Measurements from ENCODE around the gene ICE1. TPM values are rescaled to one million over a fixed set of nuclear protein-coding genes. Genes with fewer than 3 reads are reported as not detected.

Gene ICE1
- total and polyA plus RNA-seq, 10 donors, result 4.9 to 42.7 (median 31.3) TPM

GRCh38 chr5:5432020-5432707 lies 9.7 kb downstream of the ICE1 start:
- H3K9me3 ChIP-seq, result no peaks in the 10 kb centered on the region
- no peaks in the 10 kb centered on the region for H3K27me3 ChIP-seq (replicated peaks in 1 of 7)
- peaks cover 0 to 15% (median 2%) of the 10 kb centered on the region in 6 donors for H3K36me3 ChIP-seq
- no peak overlapping the region for H3K4me3 ChIP-seq
- 70 to 85% (median 75%) methylated on average over 4 of the region's 4 CpGs for WGBS, 5 donors
- H3K27ac ChIP-seq, result no peak overlapping the region
- intact Hi-C loops (cut with DNase I; ENCODE audit: low total_unique reads), result no loop called here
- no peak for TF ChIP-seq POLR2A (IDR thresholded peaks at IDR 0.05)
- no peak for DNase-seq
- peaks cover 0 to 85% (median 40%) of the 10 kb centered on the region in 6 donors for H3K4me1 ChIP-seq

DNA sequence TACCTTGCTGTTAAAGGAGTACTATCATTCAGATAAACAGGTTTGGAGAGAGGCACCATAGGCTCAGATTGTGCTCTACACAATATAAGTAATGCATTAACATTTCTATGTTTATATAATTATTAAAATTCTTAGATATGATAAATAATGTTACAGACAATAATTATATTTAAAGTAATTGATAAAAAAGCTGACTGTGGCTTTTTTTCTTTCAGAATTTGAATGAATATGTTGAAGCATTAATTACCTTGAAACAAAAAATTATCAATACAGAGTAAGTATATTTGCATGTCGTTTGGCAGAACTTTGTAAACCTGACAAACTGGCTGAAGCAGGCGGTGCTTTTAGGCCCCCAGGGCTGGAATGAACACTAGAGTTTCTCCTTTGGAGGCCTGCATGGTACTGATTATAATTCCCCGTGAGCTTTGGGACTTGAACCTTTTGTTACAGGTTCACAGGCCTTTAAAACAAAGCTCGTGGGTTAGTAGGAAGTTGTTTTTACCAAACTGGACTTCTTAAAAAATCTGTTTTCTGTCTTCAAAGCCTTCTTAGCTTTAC lies 13.8 kb downstream of the ICE1 start:
- Histone ChIP-seq H3K27ac (no peak overlapping the region), H3K4me1 (peaks cover 0 to 45% (median 24%) of the 10 kb centered on the region in 6 donors), H3K27me3 (replicated peaks in 1 of 7) (no peaks in the 10 kb centered on the region), H3K9me3 (no peaks in the 10 kb centered on the region), H3K36me3 (peaks cover 0 to 52% (median 13%) of the 10 kb centered on the region in 6 donors), H3K4me3 (no peak overlapping the region)
- no peak for TF ChIP-seq POLR2AphosphoS5 (IDR thresholded peaks at IDR 0.05)
- no peak for TF ChIP-seq POLR2A (IDR thresholded peaks at IDR 0.05)
- TF ChIP-seq CTCF (IDR thresholded peaks at IDR 0.05 in 8 of 11, conservative IDR thresholded peaks at IDR 0.05 in 3 of 11), result no peak
- intact Hi-C loops (cut with DNase I; ENCODE audit: low total_unique reads), result no loop called here
- no peak for DNase-seq
- WGBS, 5 donors, result 66 to 87% (median 77%) methylated on average over 4 of the region's 4 CpGs

DNA sequence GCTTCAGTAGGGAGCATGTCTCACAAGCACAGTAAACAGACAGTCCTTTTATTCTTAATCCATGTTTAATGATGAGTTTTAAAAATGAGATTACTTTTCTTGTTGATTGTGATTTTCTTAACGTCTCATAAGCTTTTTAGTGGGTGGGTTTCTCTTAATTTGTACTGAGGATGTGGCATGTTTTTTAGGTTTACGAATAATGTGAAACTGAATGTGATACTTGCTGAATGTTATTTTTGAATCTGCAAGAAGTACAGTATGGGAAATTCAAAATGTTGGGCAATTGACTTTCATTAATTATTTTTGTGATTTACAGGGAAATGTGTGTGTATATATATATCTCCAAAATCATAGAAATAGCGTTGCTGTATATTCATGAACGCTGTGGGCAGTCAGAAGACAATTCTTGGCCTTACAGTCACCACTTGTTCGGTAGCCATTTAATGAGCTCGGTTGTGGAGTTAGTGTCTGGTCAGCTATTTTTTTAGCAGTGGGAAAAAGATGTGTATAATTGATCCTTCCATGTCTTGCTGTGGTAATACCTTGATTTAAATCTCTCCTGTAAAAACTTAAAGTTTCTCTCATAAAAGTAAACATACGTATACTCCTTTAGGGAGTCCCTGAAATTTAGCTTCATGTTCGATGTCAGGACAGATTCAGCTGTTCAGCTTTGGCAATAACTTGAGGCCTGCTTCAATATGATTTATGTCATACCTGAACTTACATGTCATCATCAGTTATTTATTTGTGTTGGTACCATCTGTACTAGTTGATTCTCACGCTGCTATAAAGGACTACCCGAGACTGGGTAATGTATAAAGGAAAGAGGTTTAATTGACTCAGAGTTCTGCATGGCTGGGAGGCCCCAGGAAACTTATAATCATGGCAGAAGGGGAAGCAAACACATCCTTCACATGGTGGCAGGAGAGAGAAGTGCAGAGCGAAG lies 15.0 kb downstream of the ICE1 start:
- TF ChIP-seq CTCF (IDR thresholded peaks at IDR 0.05 in 8 of 11, conservative IDR thresholded peaks at IDR 0.05 in 3 of 11) (no peak), POLR2AphosphoS5 (IDR thresholded peaks at IDR 0.05) (no peak), POLR2A (IDR thresholded peaks at IDR 0.05) (no peak)
- 81 to 90% (median 84%) methylated on average over 11 of the region's 11 CpGs for WGBS, 5 donors
- Histone ChIP-seq H3K4me1 (peaks cover 0 to 33% (median 12%) of the 10 kb centered on the region in 6 donors), H3K27me3 (replicated peaks in 1 of 7) (no peaks in the 10 kb centered on the region), H3K36me3 (peaks cover 0 to 64% (median 19%) of the 10 kb centered on the region in 6 donors), H3K9me3 (no peaks in the 10 kb centered on the region), H3K27ac (no peak overlapping the region), H3K4me3 (no peak overlapping the region)
- DNase-seq, result no peak
- intact Hi-C loops (cut with DNase I; ENCODE audit: low total_unique reads), result no loop called here

GRCh38 chr5:5451863-5452262 lies 29.4 kb downstream of the ICE1 start:
- Histone ChIP-seq H3K36me3 (peaks cover 0 to 100% (median 71%) of the 10 kb centered on the region in 6 donors), H3K9me3 (no peaks in the 10 kb centered on the region), H3K27me3 (replicated peaks in 1 of 7) (no peaks in the 10 kb centered on the region), H3K27ac (no peak overlapping the region), H3K4me3 (no peak overlapping the region), H3K4me1 (no peaks in the 10 kb centered on the region)
- no peak for DNase-seq
- no peak for TF ChIP-seq POLR2AphosphoS5 (IDR thresholded peaks at IDR 0.05)
- TF ChIP-seq CTCF (IDR thresholded peaks at IDR 0.05 in 8 of 11, conservative IDR thresholded peaks at IDR 0.05 in 3 of 11), result no peak
- TF ChIP-seq POLR2A (IDR thresholded peaks at IDR 0.05), result no peak
- WGBS, 5 donors, result 95 to 100% (median 97%) methylated on average over 1 of the region's 1 CpG
- intact Hi-C loops (cut with DNase I; ENCODE audit: low total_unique reads), result no loop called here

Measured in spleen (tissue), 11 donors.